Gastrocnemius medialis (tissue), 4 donors: Measurements from ENCODE around the gene SPRR3. TPM values are rescaled to one million over a fixed set of nuclear protein-coding genes. Genes with fewer than 3 reads are reported as not detected.

ENCODE experiments used
- ATAC-seq, 2 donors: fragments of 150-250 bp; one replicate each; pipeline ENCODE4 v1.9.1; 2016
- DNase-seq, 2 donors: peaks; one replicate each; pipeline ENCODE4 v3.0.0-alpha.2; 2019
- H3K27ac ChIP-seq, 4 donors: fragments of 200-600 bp; sonication (generic); 1 replicate in 1 of 4; 2 replicates in 3 of 4; pipeline ENCODE4 v1.5.1; 2016 to 2018; ENCODE audit warnings: mild to moderate bottlenecking in 2 of 4, moderate library complexity in 1 of 4
- H3K27me3 ChIP-seq, 3 donors: fragments of 200-600 bp; sonication (generic) in 2 of 3; 1 replicate in 1 of 3; 2 replicates in 2 of 3; pipeline versions ENCODE4 v1.5.1 to v1.6.0; 2016 to 2019; ENCODE audit warnings: mild to moderate bottlenecking in 1 of 3, moderate library complexity in 1 of 3
- H3K36me3 ChIP-seq, 2 donors: fragments of 200-600 bp; sonication (generic) in 1 of 2; one replicate each; pipeline ENCODE4 v1.5.1; 2017 to 2018
- H3K4me1 ChIP-seq, 2 donors: fragments of 200-600 bp; sonication (generic) in 1 of 2; one replicate each; pipeline ENCODE4 v1.5.1; 2016 to 2017; ENCODE audit warnings: mild to moderate bottlenecking in 2 of 2
- H3K4me3 ChIP-seq, 4 donors: fragments of 200-600 bp; sonication (generic) in 3 of 4; 1 replicate in 1 of 4; 2 replicates in 3 of 4; pipeline ENCODE4 v1.5.1; 2016 to 2019; ENCODE audit warnings: mild to moderate bottlenecking in 2 of 4
- H3K9me3 ChIP-seq, 3 donors: fragments of 200-600 bp; sonication (generic) in 2 of 3; 1 replicate in 1 of 3; 2 replicates in 2 of 3; pipeline ENCODE4 v1.5.1; 2016 to 2019
- CTCF ChIP-seq, 5 experiments: fragments of 450-650 bp in 3 of 5; fragments of 200-600 bp in 2 of 5; sonication (generic) in 2 of 5; IDR thresholded peaks in 4 of 5; conservative IDR thresholded peaks in 1 of 5; 1 replicate in 4 of 5; 2 replicates in 1 of 5; pipeline ENCODE4 v1.5.1; 2016 to 2019; ENCODE audit warnings: antibody characterized with exemption in 5 of 5, mild to moderate bottlenecking in 3 of 5, moderate library complexity in 3 of 5
- POLR2A ChIP-seq, 2 donors: fragments of 450-650 bp; IDR thresholded peaks; one replicate each; pipeline ENCODE4 v1.6.1; 2017; ENCODE audit warnings: antibody characterized with exemption in 2 of 2, mild to moderate bottlenecking in 2 of 2, moderate library complexity in 2 of 2
- in situ Hi-C, 4 donors: fragments of 200-750 bp; cut with MboI; loops; one replicate each; pipeline versions ENCODE4 v1.15.0 to v1.8.0; 2017; ENCODE audit warnings: low sequenced_read_pairs in 4 of 4
- intact Hi-C: fragments of 100-400 bp; cut with DNase I; formaldehyde crosslinking; loops from one replicate; pipeline ENCODE4 v1.15.1; 2023; ENCODE audit warnings: low total_unique reads
- total RNA-seq, 4 donors: library from RNA; depleted of rRNA; stranded (reverse); fragments of >200 nt; gene quantifications; one replicate each; pipeline versions ENCODE4 v1.1.0 to v1.2.3, GENCODE V29; 2016

Gene SPRR3
- total RNA-seq, 4 donors from 2014 or later: not detected

GRCh38 chr1:153023109-153023508, 21.6 kb downstream of the SPRR3 start:
- in situ Hi-C loops: no loop called here
- Histone ChIP-seq H3K9me3 (no peaks in the 10 kb centered on the region), H3K27me3 (no peaks in the 10 kb centered on the region), H3K4me3 (no peak overlapping the region), H3K27ac (no peak overlapping the region), H3K36me3 (no peaks in the 10 kb centered on the region), H3K4me1 (no peaks in the 10 kb centered on the region)
- intact Hi-C loops: no loop called here
- ATAC-seq (no peak), DNase-seq (no peak)
- TF ChIP-seq CTCF (IDR thresholded peaks at IDR 0.05 in 4 of 5, conservative IDR thresholded peaks at IDR 0.05 in 1 of 5) (no peak), POLR2A (IDR thresholded peaks at IDR 0.05) (no peak)

- no peak for ATAC-seq
- intact Hi-C loops: no loop called here
- Histone ChIP-seq H3K4me3 (no peak overlapping the region), H3K4me1 (no peaks in the 10 kb centered on the region), H3K36me3 (no peaks in the 10 kb centered on the region), H3K27ac (no peak overlapping the region), H3K27me3 (no peaks in the 10 kb centered on the region), H3K9me3 (no peaks in the 10 kb centered on the region)
- DNase-seq: no peak
- TF ChIP-seq POLR2A (IDR thresholded peaks at IDR 0.05) (no peak), CTCF (IDR thresholded peaks at IDR 0.05 in 4 of 5, conservative IDR thresholded peaks at IDR 0.05 in 1 of 5) (no peak)
- in situ Hi-C loops: no loop called here
Measured at GRCh38 chr1:153024413-153024812, 22.9 kb downstream of the SPRR3 start.

DNA sequence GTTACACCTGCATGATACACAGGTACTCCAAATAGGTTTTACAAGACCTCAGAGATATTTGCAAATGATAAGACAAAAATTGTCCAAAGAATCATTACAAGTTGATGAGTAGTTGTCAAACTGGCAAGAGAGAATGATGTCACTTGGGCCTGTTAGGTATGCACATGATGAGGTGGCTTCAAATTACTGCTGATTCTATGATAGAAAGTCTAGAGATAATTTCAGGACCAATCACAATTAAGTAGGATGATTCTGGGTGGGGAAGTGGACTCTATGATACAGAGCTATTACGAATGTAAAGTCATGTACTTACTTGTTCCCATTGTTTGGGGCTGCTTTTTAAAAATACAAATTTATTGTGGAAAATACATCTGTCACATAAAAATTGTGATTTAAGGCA, 24.2 kb downstream of the SPRR3 start:
- no peaks in the 10 kb centered on the region for H3K4me1 ChIP-seq
- no peaks in the 10 kb centered on the region for H3K27me3 ChIP-seq
- H3K36me3 ChIP-seq: no peaks in the 10 kb centered on the region
- intact Hi-C loops: no loop called here
- no peaks in the 10 kb centered on the region for H3K9me3 ChIP-seq
- no peak for ATAC-seq
- H3K4me3 ChIP-seq: no peak overlapping the region
- no peak for TF ChIP-seq POLR2A (IDR thresholded peaks at IDR 0.05)
- no peak for TF ChIP-seq CTCF (IDR thresholded peaks at IDR 0.05 in 4 of 5, conservative IDR thresholded peaks at IDR 0.05 in 1 of 5)
- H3K27ac ChIP-seq: no peak overlapping the region
- no peak for DNase-seq
- in situ Hi-C loops: no loop called here

DNA sequence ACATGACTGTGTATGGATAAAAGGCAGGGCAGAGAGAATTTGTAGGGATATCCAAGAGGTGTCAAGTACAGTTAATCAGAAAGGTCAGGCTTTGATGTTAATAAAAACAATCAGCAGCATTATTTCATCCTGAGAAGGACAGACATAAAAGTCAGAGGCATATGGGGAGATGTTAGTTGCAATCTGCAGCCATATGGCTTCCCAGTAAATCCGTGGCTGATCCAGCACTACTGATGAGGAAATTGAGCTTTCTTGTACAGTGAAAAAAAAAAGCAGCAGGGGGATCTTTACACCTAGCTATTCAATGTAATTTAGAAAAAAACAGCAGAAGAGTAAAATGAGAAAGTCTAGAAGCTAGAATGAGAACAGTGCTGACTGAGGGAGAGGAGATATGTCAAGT, 27.2 kb downstream of the SPRR3 start:
- in situ Hi-C loops (no loop called here), intact Hi-C loops (no loop called here)
- Histone ChIP-seq H3K4me3 (no peak overlapping the region), H3K27me3 (no peaks in the 10 kb centered on the region), H3K36me3 (no peaks in the 10 kb centered on the region), H3K9me3 (no peaks in the 10 kb centered on the region), H3K27ac (no peak overlapping the region), H3K4me1 (no peaks in the 10 kb centered on the region)
- ATAC-seq: no peak
- DNase-seq: no peak
- TF ChIP-seq POLR2A (IDR thresholded peaks at IDR 0.05) (no peak), CTCF (IDR thresholded peaks at IDR 0.05 in 4 of 5, conservative IDR thresholded peaks at IDR 0.05 in 1 of 5) (no peak)

GRCh38 chr1:153030895-153031294, 29.3 kb downstream of the SPRR3 start, which contains the start of gene SPRR1B:
TSS of gene SPRR1B (plus strand) at chr1:153031203. CDS start at chr1:153032346, 1,143 bp downstream.
- intact Hi-C loops: no loop called here
- no peaks in the 10 kb centered on the region for H3K4me1 ChIP-seq
- ATAC-seq (no peak), DNase-seq (no peak)
- H3K9me3 ChIP-seq: no peaks in the 10 kb centered on the region
- H3K27ac ChIP-seq: no peak within 1 kb of the TSS
- H3K27me3 ChIP-seq: no peaks in the 10 kb centered on the region
- TF ChIP-seq POLR2A (IDR thresholded peaks at IDR 0.05) (no peak), CTCF (IDR thresholded peaks at IDR 0.05 in 4 of 5, conservative IDR thresholded peaks at IDR 0.05 in 1 of 5) (no peak)
- in situ Hi-C loops: no loop called here
- H3K36me3 ChIP-seq: no peaks in the 10 kb centered on the region
- H3K4me3 ChIP-seq: no peak within 1 kb of the TSS
